GM12878 (cell line): ENCODE data around the gene ELOF1. TPM values are rescaled to one million over a fixed set of nuclear protein-coding genes. Genes with fewer than 3 reads are reported as not detected.

Source experiments
- BHLHE40 ChIP-seq, 2 experiments: fragments of 450-650 bp in 1 of 2; IDR thresholded peaks; 2 replicates each; pipeline ENCODE4 v1.6.1; 2011 to 2017; ENCODE audit warnings: low read depth in 2 of 2, borderline replicate concordance in 1 of 2, improper control_type of control experiment in 1 of 2, low read length in 1 of 2, mild to moderate bottlenecking in 1 of 2
- CHD2 ChIP-seq: IDR thresholded peaks from 2 replicates; pipeline ENCODE4 v1.6.1; 2011; ENCODE audit warnings: low read depth, low read length, improper control_type of control experiment, borderline replicate concordance
- KLF5 ChIP-seq: fragments of 450-650 bp; IDR thresholded peaks from 2 replicates; pipeline ENCODE4 v1.6.1; 2014; ENCODE audit warnings: mild to moderate bottlenecking; ENCODE audit not compliant: partially characterized antibody
- NFIC ChIP-seq: IDR thresholded peaks from 2 replicates; pipeline ENCODE4 v1.6.1; 2012; ENCODE audit warnings: low read depth, mild to moderate bottlenecking, inconsistent platforms, low read length, moderate library complexity
- NFYB ChIP-seq: IDR thresholded peaks from 2 replicates; pipeline ENCODE4 v1.6.1; 2011; ENCODE audit warnings: low read depth, mild to moderate bottlenecking, low read length, improper control_type of control experiment, moderate library complexity; ENCODE audit not compliant: insufficient read depth
- PML ChIP-seq: IDR thresholded peaks from 2 replicates; pipeline ENCODE4 v1.6.1; 2012; ENCODE audit warnings: low read length, inconsistent platforms
- POU2F2 ChIP-seq: IDR thresholded peaks from 3 replicates; pipeline ENCODE4 v1.6.1; 2011; ENCODE audit warnings: low read depth, mild to moderate bottlenecking, low read length, borderline replicate concordance
- RUNX3 ChIP-seq: IDR thresholded peaks from 2 replicates; pipeline ENCODE4 v1.6.1; 2012; ENCODE audit warnings: low read length, inconsistent platforms
- SMAD1 ChIP-seq: fragments of 450-650 bp; IDR thresholded peaks from 2 replicates; pipeline ENCODE4 v1.6.1; 2018; ENCODE audit warnings: mild to moderate bottlenecking, low read depth; ENCODE audit not compliant: partially characterized antibody
- SMARCA5 ChIP-seq: fragments of 450-650 bp; IDR thresholded peaks from 2 replicates; pipeline ENCODE4 v1.6.1; 2017; ENCODE audit warnings: mild to moderate bottlenecking
- YY1 ChIP-seq: IDR thresholded peaks from 2 replicates; pipeline ENCODE4 v1.6.1; 2011; ENCODE audit warnings: low read depth, mild to moderate bottlenecking, low read length
- ZBED1 ChIP-seq: IDR thresholded peaks from 2 replicates; pipeline ENCODE4 v1.6.1; 2016; ENCODE audit warnings: borderline replicate concordance
- ZNF384 ChIP-seq: IDR thresholded peaks from 2 replicates; pipeline ENCODE4 v1.6.1; 2012; ENCODE audit warnings: low read depth, mild to moderate bottlenecking, low read length, improper control_type of control experiment, borderline replicate concordance
- polyA plus RNA-seq, 11 experiments: library from polyadenylated mRNA; depleted of rRNA in 4 of 11; unstranded in 6 of 11; stranded (reverse) in 5 of 11; fragments of >200 nt; fragmentation: Nextera tagmentation in 4 of 11; fragmentation: Illumina TruSeq in 1 of 11; extraction: Ambion mirVana in 4 of 11; extraction: Trizol in 1 of 11; gene quantifications; 1 replicate in 1 of 11; 2 replicates in 10 of 11; pipeline versions ENCODE4 v1.2.1 to v1.2.3, GENCODE V29; 2011 to 2016; ENCODE audit warnings: inconsistent platforms in 2 of 11, missing spikeins in 2 of 11, low read depth in 1 of 11
- total RNA-seq, 4 experiments: library from RNA; depleted of rRNA in 3 of 4; stranded (reverse); fragments of >200 nt in 3 of 4; fragmentation: Illumina TruSeq in 1 of 4; extraction: Trizol in 1 of 4; gene quantifications; 2 replicates each; pipeline versions ENCODE4 v1.2.1 to v1.2.3, GENCODE V29; 2013 to 2021
- TF ChIP-seq, protein P1 (sequence below): IDR thresholded peaks from 2 replicates; pipeline ENCODE4 v1.6.1; 2011; ENCODE audit warnings: low read depth, low read length, improper control_type of control experiment, borderline replicate concordance
- TF ChIP-seq, protein P2 (sequence below): fragments of 450-650 bp; IDR thresholded peaks from 2 replicates; pipeline ENCODE4 v1.6.1; 2016; ENCODE audit warnings: mild to moderate bottlenecking
- TF ChIP-seq, protein P3 (sequence below): fragments of 150-350 bp; IDR thresholded peaks from 2 replicates; pipeline ENCODE4 v1.6.1; 2016; ENCODE audit warnings: low read depth, low read length
- TF ChIP-seq, protein P4 (sequence below): fragments of 450-650 bp; IDR thresholded peaks from 2 replicates; pipeline ENCODE4 v1.6.1; 2016; ENCODE audit warnings: mild to moderate bottlenecking

ELOF1 gene
- total and polyA plus RNA-seq, 10 of the 15 experiments (the other 5 are each of a cell fraction or from before 2014, with no cell fraction given): 11.7 to 124 (median 92.9) TPM

DNA sequence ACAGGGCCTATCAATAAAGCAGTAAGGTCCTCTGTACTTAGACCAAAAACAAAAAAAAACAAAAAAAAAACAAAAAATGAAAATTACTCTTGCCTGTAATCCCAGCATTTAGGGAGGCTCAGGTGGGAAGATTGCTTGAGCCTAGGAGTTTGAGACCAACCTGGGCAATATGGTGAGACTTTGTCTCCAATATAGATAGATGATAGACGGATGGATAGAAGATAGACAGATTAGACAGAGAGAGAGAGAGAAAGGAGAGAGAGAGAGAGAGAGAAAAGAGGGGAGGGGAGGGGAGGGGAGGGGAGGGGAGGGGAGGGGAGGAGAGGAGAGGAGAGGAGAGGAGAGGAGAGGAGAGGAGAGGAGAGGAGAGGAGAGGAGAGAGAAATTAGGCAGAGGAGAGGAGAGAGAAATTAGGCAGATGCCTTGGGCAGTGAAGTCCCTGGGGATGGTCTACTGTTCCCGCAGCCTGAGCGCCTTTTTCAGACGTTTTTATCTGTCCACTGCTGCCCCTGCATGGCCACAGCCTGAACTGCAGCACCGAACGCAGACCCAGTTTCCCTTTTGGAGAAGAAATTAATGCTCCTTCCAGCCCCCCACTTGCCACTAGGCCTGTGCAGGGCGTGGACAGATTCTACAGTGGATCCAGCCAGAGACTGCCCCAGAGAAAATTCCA, 28.4 kb upstream of the ELOF1 start (continued):
- TF ChIP-seq, protein P1, sequence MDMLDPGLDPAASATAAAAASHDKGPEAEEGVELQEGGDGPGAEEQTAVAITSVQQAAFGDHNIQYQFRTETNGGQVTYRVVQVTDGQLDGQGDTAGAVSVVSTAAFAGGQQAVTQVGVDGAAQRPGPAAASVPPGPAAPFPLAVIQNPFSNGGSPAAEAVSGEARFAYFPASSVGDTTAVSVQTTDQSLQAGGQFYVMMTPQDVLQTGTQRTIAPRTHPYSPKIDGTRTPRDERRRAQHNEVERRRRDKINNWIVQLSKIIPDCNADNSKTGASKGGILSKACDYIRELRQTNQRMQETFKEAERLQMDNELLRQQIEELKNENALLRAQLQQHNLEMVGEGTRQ: no peak
- TF ChIP-seq SMAD1 (no peak), POU2F2 (no peak), KLF5 (no peak), NFIC (no peak), ZBED1 (no peak), CHD2 (no peak), RUNX3 (peak; percentile 57), YY1 (peak; percentile 75), SMARCA5 (peak; percentile 62; the same call in 1 of the 2 replicates), NFYB (no peak), PML (no peak), ZNF384 (peak; percentile 12; the same call in 1 of the 2 replicates), BHLHE40 (IDR thresholded peaks at IDR 0.05; ENCODE audit: borderline replicate concordance in 1 of 2, low read depth in 2 of 2, low read length in 1 of 2) (0 out of 4 replicates have a peak, but pooled peaks of 1 of the 2 experiments have one; percentile 34)
- TF ChIP-seq, protein P2, sequence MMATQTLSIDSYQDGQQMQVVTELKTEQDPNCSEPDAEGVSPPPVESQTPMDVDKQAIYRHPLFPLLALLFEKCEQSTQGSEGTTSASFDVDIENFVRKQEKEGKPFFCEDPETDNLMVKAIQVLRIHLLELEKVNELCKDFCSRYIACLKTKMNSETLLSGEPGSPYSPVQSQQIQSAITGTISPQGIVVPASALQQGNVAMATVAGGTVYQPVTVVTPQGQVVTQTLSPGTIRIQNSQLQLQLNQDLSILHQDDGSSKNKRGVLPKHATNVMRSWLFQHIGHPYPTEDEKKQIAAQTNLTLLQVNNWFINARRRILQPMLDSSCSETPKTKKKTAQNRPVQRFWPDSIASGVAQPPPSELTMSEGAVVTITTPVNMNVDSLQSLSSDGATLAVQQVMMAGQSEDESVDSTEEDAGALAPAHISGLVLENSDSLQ: peak; percentile 12; the same call in 1 of the 2 replicates
- TF ChIP-seq, protein P3, sequence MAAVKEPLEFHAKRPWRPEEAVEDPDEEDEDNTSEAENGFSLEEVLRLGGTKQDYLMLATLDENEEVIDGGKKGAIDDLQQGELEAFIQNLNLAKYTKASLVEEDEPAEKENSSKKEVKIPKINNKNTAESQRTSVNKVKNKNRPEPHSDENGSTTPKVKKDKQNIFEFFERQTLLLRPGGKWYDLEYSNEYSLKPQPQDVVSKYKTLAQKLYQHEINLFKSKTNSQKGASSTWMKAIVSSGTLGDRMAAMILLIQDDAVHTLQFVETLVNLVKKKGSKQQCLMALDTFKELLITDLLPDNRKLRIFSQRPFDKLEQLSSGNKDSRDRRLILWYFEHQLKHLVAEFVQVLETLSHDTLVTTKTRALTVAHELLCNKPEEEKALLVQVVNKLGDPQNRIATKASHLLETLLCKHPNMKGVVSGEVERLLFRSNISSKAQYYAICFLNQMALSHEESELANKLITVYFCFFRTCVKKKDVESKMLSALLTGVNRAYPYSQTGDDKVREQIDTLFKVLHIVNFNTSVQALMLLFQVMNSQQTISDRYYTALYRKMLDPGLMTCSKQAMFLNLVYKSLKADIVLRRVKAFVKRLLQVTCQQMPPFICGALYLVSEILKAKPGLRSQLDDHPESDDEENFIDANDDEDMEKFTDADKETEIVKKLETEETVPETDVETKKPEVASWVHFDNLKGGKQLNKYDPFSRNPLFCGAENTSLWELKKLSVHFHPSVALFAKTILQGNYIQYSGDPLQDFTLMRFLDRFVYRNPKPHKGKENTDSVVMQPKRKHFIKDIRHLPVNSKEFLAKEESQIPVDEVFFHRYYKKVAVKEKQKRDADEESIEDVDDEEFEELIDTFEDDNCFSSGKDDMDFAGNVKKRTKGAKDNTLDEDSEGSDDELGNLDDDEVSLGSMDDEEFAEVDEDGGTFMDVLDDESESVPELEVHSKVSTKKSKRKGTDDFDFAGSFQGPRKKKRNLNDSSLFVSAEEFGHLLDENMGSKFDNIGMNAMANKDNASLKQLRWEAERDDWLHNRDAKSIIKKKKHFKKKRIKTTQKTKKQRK: no peak
- TF ChIP-seq, protein P4, sequence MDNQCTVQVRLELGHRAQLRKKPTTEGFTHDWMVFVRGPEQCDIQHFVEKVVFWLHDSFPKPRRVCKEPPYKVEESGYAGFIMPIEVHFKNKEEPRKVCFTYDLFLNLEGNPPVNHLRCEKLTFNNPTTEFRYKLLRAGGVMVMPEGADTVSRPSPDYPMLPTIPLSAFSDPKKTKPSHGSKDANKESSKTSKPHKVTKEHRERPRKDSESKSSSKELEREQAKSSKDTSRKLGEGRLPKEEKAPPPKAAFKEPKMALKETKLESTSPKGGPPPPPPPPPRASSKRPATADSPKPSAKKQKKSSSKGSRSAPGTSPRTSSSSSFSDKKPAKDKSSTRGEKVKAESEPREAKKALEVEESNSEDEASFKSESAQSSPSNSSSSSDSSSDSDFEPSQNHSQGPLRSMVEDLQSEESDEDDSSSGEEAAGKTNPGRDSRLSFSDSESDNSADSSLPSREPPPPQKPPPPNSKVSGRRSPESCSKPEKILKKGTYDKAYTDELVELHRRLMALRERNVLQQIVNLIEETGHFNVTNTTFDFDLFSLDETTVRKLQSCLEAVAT: no peak
